K562 (cell line): Measurements from ENCODE around the gene RGS7.

ENCODE experiments used
- EP300 ChIP-seq: IDR thresholded peaks from 2 replicates; pipeline ENCODE4 v1.6.1; 2012; ENCODE audit warnings: low read length, improper control_type of control experiment
- NRF1 ChIP-seq, 2 experiments: fragments of 450-650 bp; IDR thresholded peaks in 1 of 2; conservative IDR thresholded peaks in 1 of 2; 2 replicates each; pipeline ENCODE4 v1.6.1; 2014; ENCODE audit warnings: mild to moderate bottlenecking in 2 of 2
- STAT5B ChIP-seq: fragments of 250-450 bp; sonication (Bioruptor Pico); IDR thresholded peaks from 2 replicates; pipeline ENCODE4 v1.8.0; 2021; ENCODE audit warnings: mild to moderate bottlenecking, inconsistent platforms
- U2AF1 ChIP-seq: fragments of 200-400 bp; formaldehyde crosslinking; optimal IDR thresholded peaks from 2 replicates; pipeline ENCODE3; 2017; ENCODE audit warnings: mild to moderate bottlenecking, low read depth, low read length, moderate library complexity
- ZBTB40 ChIP-seq, 2 experiments: fragments of 450-650 bp in 1 of 2; sonication (generic) in 1 of 2; formaldehyde crosslinking in 1 of 2; IDR thresholded peaks; 2 replicates each; pipeline versions ENCODE4 v1.7.1 to v1.9.0; 2016 to 2022; ENCODE audit warnings: inconsistent platforms in 1 of 2, mild to moderate bottlenecking in 1 of 2, missing genetic modification reagents in 1 of 2
- ZNF717 ChIP-seq: fragments of 250-450 bp; sonication (Bioruptor Pico); IDR thresholded peaks from 2 replicates; pipeline ENCODE4 v1.5.0; 2021
- TF ChIP-seq, protein P1 (sequence below): fragments of 200-600 bp; sonication (generic); IDR thresholded peaks from one replicate; pipeline ENCODE4 v1.6.1; 2012; ENCODE audit warnings: mild to moderate bottlenecking, low read depth, low read length, inconsistent platforms

DNA sequence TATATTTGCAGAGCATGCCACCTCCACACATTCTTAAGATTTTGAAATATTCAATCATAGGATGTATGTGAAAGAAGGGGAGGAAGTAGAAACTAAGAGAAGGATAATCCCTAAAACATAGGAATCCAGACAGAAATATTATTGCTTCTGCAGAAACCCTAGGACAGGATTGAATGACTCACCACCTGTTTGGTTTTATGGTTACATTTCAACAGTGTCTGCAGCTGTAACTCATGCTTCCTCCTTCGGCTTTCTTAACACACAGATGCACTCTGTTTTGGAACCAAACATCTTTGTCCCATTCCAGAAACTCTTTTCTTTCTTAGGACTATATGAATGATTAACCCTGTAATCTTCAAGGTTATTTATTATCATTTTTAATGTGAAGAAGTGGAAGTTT lies 20.7 kb downstream of the RGS7 start:
- TF ChIP-seq, protein P1, sequence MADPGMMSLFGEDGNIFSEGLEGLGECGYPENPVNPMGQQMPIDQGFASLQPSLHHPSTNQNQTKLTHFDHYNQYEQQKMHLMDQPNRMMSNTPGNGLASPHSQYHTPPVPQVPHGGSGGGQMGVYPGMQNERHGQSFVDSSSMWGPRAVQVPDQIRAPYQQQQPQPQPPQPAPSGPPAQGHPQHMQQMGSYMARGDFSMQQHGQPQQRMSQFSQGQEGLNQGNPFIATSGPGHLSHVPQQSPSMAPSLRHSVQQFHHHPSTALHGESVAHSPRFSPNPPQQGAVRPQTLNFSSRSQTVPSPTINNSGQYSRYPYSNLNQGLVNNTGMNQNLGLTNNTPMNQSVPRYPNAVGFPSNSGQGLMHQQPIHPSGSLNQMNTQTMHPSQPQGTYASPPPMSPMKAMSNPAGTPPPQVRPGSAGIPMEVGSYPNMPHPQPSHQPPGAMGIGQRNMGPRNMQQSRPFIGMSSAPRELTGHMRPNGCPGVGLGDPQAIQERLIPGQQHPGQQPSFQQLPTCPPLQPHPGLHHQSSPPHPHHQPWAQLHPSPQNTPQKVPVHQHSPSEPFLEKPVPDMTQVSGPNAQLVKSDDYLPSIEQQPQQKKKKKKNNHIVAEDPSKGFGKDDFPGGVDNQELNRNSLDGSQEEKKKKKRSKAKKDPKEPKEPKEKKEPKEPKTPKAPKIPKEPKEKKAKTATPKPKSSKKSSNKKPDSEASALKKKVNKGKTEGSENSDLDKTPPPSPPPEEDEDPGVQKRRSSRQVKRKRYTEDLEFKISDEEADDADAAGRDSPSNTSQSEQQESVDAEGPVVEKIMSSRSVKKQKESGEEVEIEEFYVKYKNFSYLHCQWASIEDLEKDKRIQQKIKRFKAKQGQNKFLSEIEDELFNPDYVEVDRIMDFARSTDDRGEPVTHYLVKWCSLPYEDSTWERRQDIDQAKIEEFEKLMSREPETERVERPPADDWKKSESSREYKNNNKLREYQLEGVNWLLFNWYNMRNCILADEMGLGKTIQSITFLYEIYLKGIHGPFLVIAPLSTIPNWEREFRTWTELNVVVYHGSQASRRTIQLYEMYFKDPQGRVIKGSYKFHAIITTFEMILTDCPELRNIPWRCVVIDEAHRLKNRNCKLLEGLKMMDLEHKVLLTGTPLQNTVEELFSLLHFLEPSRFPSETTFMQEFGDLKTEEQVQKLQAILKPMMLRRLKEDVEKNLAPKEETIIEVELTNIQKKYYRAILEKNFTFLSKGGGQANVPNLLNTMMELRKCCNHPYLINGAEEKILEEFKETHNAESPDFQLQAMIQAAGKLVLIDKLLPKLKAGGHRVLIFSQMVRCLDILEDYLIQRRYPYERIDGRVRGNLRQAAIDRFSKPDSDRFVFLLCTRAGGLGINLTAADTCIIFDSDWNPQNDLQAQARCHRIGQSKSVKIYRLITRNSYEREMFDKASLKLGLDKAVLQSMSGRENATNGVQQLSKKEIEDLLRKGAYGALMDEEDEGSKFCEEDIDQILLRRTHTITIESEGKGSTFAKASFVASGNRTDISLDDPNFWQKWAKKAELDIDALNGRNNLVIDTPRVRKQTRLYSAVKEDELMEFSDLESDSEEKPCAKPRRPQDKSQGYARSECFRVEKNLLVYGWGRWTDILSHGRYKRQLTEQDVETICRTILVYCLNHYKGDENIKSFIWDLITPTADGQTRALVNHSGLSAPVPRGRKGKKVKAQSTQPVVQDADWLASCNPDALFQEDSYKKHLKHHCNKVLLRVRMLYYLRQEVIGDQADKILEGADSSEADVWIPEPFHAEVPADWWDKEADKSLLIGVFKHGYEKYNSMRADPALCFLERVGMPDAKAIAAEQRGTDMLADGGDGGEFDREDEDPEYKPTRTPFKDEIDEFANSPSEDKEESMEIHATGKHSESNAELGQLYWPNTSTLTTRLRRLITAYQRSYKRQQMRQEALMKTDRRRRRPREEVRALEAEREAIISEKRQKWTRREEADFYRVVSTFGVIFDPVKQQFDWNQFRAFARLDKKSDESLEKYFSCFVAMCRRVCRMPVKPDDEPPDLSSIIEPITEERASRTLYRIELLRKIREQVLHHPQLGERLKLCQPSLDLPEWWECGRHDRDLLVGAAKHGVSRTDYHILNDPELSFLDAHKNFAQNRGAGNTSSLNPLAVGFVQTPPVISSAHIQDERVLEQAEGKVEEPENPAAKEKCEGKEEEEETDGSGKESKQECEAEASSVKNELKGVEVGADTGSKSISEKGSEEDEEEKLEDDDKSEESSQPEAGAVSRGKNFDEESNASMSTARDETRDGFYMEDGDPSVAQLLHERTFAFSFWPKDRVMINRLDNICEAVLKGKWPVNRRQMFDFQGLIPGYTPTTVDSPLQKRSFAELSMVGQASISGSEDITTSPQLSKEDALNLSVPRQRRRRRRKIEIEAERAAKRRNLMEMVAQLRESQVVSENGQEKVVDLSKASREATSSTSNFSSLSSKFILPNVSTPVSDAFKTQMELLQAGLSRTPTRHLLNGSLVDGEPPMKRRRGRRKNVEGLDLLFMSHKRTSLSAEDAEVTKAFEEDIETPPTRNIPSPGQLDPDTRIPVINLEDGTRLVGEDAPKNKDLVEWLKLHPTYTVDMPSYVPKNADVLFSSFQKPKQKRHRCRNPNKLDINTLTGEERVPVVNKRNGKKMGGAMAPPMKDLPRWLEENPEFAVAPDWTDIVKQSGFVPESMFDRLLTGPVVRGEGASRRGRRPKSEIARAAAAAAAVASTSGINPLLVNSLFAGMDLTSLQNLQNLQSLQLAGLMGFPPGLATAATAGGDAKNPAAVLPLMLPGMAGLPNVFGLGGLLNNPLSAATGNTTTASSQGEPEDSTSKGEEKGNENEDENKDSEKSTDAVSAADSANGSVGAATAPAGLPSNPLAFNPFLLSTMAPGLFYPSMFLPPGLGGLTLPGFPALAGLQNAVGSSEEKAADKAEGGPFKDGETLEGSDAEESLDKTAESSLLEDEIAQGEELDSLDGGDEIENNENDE, result no peak
- TF ChIP-seq ZNF717 (CRISPR knock-in tag), result no peak
- no peak for TF ChIP-seq NRF1 (conservative IDR thresholded peaks at IDR 0.05 in 1 of 2, IDR thresholded peaks at IDR 0.05 in 1 of 2)
- no peak for TF ChIP-seq ZBTB40 (IDR thresholded peaks at IDR 0.05)
- no peak for TF ChIP-seq ZBTB40 (CRISPR knock-in tag; IDR thresholded peaks at IDR 0.05)
- no peak for TF ChIP-seq STAT5B
- no peak for TF ChIP-seq EP300
- no peak for TF ChIP-seq U2AF1
